Stimulated activated CD4-positive, alpha-beta T cell treated with anti-CD3 and anti-CD28 coated beads, Interleukin-2, amount 100 ng/mL, for 48 hours (primary cell): ENCODE data around the gene THAP7.
A peak's percentile ranks its signal among the peaks of the same experiment; 100 is the strongest.

ENCODE experiments used
- DNase-seq, 2 donors: peaks; one replicate each; pipeline ENCODE4 v3.0.0-alpha.2; 2020

Gene THAP7

DNA sequence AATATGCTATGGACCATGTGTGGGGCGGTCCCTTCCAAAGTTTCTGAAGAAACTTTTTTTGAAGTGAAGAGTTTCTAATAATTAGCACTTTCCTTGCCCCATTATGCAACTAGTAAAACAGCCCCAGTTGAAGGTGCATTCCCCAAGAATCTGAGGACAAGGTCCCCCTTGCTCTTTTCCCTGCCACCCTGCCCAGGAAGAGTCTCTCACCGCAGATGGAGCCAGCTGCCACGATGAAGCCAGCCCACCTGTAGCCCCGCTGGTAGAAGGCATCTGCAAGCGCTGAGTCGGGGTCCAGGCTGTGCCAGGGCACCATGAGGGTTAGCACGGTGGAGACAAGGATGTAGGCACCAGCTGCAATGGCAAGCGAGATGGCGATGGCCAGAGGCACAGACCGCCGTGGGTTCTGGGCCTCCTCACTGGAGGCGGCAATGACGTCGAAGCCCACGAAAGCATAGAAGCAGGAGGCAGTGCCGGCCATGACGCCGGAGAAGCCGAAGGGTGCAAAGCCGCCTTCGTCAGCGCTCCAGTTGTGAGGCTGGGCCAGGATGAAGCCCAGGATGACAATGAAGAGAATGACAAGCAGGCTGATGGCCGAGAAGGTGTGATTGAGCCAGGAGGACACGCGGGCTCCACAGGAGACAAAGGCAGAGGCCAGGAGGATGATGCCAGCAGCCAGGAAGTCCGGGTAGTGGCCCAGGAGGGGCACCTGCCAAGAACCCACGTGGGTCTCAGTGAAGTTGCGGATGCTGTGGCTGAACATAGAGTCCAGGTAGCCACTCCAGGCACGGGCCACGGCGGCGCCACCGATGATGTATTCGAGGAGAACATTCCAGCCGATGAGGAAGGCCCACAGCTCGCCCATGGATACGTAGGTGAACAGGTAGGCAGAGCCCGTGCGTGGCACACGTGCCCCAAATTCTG lies 29.0 kb upstream of the THAP7 start:
- DNase-seq = no peak

DNA sequence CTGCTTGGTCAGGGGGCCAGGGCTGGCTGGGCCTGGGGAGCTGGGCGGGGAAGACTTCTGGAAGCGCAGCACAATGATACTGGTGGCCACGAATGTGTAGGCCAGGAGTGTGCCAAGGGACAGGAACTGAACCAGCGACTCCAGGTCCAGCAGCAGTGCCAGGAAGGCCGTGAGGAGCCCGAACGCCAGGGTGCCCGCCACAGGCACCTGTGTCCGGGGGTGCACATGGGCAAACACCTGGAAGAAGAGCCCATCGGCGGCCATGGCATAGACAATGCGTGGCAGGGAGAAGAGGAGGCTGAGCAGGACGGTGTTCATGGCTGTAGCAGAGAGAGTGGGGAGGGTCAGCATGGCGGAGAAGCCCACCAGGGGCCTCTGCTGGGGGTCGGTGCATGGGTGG lies 28.1 kb upstream of the THAP7 start:
- DNase-seq = no peak

DNA sequence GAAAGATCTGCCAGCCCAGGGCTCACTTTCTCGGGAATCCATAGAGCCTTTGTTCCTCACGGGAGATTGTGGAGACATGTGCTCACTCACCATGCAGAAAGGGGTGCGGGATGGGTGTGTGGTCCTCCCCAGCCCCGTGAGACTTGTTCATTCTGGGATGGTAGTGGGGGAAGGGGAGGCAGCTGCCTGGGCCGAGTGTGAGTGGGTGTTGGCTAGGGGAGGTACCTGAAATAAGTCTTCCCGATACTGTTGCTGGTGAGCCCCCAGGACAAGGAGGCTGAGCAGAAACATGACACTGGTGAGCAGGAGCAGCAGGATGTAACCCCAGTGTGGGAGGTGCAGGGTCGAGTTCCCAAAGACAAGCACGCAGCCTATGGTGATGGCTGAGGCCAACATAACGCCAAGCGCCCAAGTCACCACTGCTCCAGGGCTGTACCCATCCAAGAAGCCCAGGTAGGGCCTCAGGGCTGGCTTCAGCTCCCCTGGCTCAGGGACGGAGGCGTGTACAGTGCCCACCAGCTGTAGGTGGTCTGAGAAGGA lies 27.6 kb upstream of the THAP7 start:
- DNase-seq = no peak

DNA sequence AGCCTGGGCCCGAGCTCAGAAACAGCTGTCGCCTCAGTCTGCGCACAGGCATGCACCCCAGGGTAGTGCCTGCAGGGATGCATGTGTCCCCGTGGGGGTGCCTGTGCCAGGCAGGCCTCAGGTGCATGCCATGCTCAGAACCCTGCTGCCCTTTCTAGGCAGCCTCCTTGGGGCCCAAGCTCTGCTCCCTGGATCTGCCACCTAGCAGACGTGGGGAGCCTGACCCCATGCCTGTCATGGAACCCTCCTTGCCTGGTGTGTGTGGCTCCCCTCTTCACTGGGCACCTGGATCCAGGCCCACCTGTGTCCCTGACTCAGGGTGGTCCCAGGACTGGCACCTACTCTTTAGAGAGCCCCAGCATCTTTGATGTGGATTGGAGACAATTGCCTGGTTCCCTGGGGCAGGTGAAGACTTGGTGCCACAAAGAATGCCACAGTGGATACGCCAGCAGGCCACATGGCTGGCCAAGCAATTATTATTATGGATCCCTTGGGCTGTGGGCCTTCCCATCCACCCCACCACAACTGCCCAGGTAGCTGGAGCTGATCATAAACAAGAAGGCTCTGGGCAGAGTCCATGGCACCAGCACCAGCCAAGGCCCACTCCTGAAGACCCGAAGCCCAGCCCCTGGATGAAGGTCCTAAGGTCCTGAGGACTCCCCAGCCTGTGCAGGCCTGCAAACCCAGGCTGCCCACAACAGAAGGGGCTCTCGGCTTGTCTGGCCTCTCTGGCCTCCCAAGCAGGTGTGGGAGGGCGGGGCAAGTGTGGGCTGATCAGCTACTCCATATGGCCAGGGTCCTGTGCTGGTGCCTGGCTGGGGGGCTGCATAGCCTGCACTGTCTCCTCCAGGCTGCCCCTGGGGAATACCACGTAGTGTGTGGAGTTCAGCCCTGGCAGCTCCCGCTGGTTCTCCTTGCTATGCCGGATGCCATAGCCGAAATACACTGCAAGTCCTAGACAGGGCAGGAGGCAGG lies 26.6 kb upstream of the THAP7 start:
- no peak for DNase-seq

DNA sequence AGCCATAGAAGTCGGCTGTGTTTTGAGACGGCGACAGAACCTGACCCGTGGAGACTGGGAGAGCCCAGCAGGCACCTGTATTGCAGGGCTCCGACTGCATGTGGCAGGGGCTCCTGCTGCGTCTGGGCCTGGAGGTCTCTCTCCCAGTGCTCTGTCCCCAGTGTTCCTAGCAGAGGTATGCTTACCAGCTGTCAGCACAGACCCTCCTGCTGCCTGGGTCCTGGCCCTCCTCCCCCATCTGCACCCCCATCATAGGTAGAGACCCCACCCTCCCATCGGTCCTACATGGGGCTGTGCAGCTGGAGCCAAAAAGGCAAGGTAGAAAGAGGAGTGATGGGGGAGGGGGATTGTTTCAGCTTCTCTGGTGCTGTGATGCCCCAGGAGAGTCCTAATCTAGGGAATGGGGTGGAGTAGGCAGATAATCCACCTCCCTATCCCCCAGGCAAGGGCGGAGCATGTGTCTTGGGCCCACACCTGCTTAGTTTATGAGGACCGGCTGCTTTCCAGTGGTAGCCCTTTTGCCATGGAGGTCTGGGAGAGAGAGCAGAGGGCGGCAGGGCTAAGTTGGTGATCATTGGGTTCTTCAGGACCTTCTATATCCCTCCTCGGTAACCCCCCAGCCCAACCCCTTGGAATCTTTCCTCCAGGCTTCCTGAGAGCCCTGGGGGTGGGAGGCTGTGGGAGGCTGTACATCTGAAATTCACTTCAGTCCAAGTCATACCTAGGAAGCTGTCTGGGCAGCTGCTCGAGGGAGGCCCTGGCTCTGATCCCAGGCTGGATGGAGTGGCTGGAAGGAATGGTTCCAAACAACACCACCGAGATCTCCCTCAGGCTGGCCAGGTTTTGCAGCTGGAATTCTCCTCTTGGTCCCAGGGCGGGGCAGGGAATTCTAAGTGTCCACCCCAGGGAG lies 25.1 kb upstream of the THAP7 start:
- no peak for DNase-seq

DNA sequence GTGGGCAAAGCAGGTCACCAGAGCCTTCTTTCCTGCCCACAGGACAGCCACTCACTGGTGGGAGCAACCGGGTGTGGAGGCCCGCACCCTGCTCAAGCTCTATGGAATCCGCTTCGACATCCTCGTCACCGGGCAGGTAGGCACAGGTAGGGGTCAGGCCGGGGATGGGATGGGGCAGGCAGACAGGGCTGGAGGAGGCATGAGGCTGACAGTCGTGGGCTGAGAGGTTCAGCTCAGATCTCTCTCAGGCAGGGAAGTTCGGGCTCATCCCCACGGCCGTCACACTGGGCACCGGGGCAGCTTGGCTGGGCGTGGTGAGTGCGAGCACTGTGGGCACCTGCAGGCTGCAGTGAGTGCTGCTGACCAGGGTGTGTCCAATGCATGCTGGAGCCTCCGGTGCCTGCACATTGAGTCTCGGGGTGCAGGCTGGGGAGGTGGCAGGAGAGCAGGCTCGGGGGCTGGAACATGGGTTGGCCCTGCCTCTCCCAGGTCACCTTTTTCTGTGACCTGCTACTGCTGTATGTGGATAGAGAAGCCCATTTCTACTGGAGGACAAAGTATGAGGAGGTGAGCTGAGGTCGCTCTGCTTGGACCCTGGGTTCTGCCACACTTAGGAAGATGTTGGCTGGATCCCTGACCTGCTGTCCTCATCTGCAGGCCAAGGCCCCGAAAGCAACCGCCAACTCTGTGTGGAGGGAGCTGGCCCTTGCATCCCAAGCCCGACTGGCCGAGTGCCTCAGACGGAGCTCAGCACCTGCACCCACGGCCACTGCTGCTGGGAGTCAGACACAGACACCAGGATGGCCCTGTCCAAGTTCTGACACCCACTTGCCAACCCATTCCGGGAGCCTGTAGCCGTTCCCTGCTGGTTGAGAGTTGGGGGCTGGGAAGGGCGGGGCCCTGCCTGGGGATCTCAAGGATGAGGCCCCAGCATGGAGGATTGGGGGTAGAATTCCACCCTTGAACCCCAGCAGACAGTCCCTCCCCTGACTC lies 24.1 kb upstream of the THAP7 start:
- DNase-seq = no peak

DNA sequence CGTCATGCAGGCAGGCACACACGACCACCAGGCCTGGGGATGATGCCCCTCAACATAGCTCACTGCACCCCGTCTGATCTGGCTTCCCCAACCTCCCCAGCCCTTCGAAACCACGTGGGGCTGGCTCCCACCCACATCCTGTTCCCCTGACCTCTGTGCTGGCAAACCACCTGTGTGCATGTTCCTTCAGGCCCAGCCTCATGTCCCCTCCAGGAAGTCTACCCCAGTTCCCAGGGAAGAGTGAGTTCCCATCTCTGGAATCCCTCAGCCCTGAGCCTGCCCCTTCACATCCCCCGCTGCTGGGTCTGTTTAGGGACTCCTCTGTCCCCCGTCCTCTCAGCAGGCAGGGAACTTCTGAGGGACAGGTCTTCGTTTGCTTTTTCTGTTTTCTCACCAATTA lies 23.3 kb upstream of the THAP7 start:
- no peak for DNase-seq

DNA sequence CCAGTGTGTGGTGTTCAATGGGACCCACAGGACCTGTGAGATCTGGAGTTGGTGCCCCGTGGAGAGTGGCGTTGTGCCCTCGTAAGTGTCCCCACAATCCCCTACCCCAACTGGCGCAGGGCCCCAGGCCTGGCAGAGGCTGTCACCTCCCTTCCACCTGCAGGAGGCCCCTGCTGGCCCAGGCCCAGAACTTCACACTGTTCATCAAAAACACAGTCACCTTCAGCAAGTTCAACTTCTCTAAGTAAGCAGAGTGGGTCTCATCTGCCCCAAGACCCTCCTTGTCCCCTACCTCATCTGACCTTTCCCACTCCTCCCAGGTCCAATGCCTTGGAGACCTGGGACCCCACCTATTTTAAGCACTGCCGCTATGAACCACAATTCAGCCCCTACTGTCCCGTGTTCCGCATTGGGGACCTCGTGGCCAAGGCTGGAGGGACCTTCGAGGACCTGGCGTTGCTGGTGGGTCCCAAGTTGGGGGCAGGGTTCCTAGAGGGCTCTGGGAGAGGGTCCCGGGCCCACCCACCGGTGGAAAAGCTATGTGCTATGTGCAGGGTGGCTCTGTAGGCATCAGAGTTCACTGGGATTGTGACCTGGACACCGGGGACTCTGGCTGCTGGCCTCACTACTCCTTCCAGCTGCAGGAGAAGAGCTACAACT lies 21.2 kb upstream of the THAP7 start:
- DNase-seq = no peak

DNA sequence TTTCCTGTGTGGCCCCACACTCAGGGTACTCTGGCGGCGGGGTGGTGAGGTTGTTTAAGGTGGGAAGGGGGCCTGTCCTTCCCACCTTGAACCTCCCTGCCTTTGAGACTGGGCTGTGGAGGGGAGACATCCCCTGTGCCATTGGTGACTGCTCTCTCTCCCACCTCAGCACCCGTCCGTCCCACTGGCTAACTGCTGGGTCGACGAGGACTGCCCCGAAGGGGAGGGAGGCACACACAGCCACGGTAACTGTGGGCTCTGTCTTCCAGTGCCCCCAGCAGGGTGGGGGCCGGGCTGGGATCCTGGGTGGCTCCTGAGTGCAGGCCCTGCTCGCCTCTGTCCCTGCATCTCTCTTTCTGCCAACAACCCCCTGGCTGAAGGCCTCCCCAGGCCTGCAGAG lies 20.6 kb upstream of the THAP7 start:
- no peak for DNase-seq

DNA sequence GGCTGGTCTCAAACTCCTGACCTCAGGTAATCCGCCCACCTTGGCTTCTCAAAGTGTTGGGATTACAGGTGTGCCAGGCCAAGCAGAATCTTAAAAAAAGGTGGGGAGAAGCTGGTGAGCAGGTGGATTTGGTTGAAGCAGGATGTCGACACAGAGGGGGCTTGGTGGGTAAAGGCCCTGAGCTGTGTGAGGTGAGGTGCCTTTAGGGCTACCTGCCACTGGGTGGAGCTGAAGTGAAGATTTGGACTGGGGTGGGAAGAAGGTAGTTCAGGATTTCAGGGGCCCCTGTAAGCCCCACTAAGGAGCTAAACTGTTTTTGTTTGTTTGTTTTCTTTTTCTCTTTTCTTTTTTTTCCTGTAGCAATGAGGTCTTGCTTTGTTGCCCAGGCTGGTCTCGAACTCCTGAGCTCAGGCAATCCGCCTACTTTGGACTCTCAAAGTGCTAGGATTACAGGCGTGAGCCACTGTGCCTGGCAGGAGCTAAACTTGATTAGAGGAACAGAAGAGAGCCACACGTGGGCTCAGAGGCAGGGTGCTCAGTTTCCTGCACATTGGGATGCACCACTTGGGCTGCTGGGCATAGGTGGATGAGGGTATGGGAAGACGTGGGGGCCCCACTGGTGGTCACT lies 19.0 kb upstream of the THAP7 start:
- no peak for DNase-seq

DNA sequence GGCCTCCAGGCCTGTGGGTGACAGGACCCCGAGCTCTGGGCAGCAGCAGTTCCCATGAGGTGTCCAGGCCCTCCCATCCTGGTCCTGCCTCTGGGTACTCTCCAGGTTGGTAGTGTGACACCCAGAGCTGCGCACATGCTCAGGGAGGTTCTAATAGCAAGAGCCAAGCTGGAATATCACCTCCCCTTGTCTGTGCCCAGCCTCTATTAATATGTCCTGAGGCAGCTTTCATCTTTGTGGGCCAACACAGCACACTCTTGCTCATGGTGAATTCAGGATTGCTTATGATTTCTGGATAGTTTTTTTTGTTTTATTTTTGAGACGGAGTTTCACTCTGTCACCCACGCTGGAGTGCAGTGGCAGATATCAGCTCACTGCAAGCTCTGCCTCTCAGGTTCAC lies 16.4 kb upstream of the THAP7 start:
- DNase-seq = no peak

DNA sequence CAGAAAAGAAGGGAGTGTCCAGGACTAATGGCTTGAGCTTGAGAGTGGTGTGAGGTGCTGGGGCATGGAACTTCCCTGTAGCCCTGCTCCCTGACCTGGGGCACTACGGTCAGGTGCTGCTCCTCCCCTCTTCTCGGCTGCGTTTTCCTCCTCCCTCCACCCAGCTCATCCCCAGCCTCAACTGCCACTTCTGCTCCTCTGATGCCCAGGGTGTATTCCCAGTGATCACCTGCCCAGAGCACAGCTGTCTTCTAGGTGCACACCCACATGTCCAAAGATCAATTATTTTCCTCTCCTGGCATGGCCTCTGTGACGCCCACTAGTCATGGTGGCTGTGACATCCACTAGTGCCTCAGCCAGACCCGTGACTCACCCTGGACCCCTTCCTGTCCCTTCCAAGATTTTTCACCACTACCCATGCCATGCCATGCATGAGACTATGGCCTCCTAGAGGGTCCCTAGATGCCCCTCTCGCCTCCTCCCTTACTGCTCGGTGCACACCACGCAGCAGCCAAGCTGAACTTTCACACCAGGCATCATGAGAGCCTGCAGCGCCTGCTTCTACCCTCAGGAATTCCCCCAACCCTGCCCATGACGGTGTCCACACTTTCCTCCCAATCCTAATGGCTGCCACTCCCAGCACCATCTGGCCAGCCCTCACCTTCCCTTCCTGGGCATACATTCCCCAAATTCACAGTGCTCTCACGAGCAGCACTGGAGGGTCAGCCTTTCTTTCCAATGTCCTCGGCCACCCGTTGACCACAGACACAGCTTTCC lies 14.9 kb upstream of the THAP7 start:
- no peak for DNase-seq

DNA sequence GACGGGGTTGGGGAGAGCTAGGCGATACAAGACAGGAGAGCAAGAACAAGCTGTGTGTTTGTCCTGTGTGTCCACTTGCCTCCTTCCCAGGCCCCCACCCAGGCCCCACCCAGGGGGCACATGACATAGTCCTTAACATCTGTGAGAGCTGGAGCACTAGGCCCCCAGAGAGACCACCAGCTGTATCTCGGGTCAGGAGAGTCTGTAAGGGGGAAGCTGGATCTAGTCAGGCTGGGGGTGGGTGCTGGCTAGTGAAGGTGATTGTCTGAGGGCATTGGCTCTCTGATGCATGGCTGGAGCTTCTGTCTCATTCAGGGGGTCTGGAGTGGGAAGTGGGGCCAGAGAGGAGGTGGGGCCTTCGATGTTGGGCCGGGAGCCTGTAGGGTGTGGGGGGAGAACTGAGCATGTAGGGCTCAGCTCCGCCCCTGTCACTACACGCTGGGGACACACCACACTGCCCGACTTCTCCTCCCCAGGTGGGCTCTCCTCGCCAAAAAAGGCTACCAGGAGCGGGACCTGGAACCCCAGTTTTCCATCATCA lies 13.6 kb upstream of the THAP7 start:
- no peak for DNase-seq

DNA sequence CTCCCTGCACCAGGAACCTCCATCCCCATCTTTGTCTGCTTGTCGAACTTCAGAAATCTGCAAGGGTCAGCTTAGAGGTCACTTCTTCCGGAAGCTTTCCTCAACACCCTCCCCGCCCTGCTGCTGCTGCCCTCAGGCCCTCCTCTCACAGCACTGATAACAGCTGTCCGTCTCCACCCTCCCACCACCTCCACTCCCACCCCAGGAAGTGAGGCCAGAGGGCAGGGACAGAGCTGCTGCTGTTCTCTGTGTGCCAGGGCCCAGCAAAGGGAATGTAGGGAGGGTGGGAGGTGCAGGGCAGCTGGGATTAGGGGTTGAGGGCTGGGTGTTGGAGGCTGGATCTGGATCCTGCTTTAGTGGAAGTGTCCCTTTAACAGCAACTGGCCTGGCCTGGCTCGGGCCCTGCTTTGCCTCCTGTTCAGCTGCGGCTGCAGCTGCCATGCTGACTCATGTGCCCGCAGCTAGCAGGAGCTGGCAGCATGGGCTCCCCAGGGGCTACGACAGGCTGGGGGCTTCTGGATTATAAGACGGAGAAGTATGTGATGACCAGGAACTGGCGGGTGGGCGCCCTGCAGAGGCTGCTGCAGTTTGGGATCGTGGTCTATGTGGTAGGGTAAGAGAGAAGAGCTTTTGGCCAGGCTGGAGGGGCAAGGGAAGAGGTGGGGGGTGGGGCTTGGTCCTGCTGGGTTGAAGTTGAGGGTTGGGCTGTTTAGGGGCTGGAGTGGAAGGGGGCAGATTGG lies 13.0 kb upstream of the THAP7 start, which contains the start of gene P2RX6:
Gene P2RX6 (plus strand): TSS at position 440 of the 740 bp plus-strand sequence. CDS start 10 bp downstream, at position 450.
- no peak for DNase-seq

DNA sequence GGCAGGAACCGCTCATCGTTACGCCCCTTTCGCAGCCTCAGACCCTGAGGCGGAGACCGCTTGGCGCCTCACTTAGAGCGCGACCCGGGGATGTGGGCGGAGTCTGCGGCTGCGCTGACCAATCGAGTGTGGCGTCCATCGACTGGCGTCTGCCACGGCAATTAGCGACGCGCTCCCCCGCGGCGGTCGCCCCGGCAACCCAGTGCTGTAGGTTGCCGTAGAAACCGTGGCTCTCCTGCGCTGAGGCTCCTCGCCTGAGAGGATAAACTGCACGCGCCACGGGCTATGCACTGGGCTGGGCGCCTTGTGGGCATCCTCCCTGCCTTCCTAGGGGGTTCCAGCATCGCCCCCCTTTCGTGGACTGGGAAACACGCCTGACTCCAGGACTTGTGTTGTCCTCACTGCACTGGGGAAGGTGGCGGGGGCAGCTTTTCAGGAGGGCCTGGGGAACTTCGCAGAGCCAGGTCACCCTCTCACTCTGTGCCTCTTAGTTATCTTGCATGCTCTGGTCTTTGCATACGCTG lies 12.3 kb upstream of the THAP7 start:
- peak; percentile 79 to 80 for DNase-seq

DNA sequence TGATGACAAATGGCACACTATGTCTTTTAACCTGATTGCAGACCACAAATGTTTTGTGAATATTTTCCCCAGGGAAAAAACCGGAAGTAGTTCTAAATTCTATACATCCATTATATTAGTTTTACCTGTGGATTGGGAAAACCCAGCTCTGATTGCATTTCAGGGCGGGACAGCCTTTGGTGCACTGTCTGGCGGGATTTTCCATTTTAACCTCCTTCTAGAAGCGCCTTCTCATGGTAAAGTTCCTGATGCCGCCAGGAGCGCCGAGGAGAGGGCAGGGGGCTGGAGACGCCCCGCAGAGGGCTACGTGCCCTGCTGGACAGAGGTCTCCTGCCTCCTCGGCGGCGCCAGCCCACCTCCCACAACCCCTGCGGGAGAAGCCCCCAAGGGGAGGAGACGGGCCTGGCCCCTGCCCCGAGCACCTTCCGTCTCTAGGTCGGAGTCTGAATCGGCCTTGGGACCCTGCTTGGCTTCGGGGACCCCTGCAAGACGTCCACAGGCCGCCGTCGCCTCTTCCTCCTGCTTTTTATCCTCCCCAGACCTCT lies 11.8 kb upstream of the THAP7 start:
- DNase-seq = no peak
